ENCODE data around the gene S100A1. TPM values are rescaled to one million over a fixed set of nuclear protein-coding genes. Genes with fewer than 3 reads are reported as not detected.
A peak's percentile ranks its signal among the peaks of the same experiment; 100 is the strongest.

Gene S100A1
- total and polyA plus RNA-seq, 10 of the 15 experiments (the other 5 are each of a cell fraction or from before 2014, with no cell fraction given): 0.13 to 0.29 TPM; not detected in 8

DNA sequence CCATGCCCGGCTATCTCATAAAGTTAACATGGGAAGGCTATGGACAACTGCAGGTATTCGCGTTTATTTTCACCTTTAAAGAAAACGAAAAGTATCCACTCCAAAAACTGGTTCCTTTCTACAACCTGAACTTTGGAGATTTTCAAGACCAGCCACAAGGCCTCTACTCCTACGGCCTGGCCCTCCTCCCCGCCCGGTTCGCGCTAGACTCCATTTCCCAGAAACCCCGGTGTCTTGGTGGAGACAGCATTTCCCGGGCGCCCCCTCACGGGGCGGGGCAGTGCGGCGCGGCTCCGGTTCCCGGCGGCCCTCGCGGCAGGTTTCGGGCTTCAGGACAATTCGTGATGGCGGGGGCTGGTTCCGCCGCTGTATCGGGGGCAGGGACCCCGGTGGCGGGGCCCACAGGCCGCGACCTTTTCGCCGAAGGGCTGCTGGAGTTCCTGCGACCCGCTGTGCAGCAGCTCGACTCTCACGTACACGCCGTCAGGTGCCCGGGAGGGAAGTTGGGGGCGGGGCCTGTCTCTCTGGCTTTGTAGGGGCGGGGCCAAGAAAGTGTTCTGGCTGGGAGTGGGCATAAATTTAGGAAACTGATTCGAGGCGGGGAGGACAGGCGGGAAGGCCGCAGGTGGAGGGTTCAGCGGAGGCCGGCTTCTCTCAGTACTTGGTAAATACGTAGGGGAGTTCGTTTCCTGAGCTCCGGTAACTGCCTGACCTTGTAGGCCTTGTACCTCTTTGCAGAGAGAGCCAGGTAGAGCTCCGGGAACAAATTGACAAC is 30.4 kb downstream of the S100A1 start, which contains the start of gene SNAPIN (continued):
- TF ChIP-seq RB1 (IDR thresholded peaks at IDR 0.05; ENCODE audit: borderline replicate concordance): no peak; the same call in 1 of the 2 replicates
- TF ChIP-seq EP300 (IDR thresholded peaks at IDR 0.05; ENCODE audit: borderline replicate concordance in 1 of 2, control insufficient read depth in 1 of 2, low read depth in 2 of 2, low read length in 2 of 2): 0 out of 4 replicates have a peak, but pooled peaks of 1 of the 2 experiments have one; percentile 17
- TF ChIP-seq, protein P1, sequence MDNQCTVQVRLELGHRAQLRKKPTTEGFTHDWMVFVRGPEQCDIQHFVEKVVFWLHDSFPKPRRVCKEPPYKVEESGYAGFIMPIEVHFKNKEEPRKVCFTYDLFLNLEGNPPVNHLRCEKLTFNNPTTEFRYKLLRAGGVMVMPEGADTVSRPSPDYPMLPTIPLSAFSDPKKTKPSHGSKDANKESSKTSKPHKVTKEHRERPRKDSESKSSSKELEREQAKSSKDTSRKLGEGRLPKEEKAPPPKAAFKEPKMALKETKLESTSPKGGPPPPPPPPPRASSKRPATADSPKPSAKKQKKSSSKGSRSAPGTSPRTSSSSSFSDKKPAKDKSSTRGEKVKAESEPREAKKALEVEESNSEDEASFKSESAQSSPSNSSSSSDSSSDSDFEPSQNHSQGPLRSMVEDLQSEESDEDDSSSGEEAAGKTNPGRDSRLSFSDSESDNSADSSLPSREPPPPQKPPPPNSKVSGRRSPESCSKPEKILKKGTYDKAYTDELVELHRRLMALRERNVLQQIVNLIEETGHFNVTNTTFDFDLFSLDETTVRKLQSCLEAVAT (IDR thresholded peaks at IDR 0.05): 0 out of 2 replicates have a peak, but pooled peaks have one; percentile 65
- TF ChIP-seq MXI1 (IDR thresholded peaks at IDR 0.05; ENCODE audit: low read depth, low read length): peak; percentile 49; the same call in 1 of the 2 replicates
- TF ChIP-seq SPI1 (IDR thresholded peaks at IDR 0.05; ENCODE audit: borderline replicate concordance, insufficient read depth, low read depth, low read length): no peak
- peak; percentile 34 to 82; a peak in 3 of 4 replicates for TF ChIP-seq BHLHE40 (IDR thresholded peaks at IDR 0.05; ENCODE audit: borderline replicate concordance in 1 of 2, low read depth in 2 of 2, low read length in 1 of 2)
- no peak for TF ChIP-seq SMC3 (IDR thresholded peaks at IDR 0.05; ENCODE audit: borderline replicate concordance, low read length)
- TF ChIP-seq NR2C2 (IDR thresholded peaks at IDR 0.05; ENCODE audit: borderline replicate concordance, control insufficient read depth, insufficient read length, low read depth): no peak
- TF ChIP-seq NR2C1 (IDR thresholded peaks at IDR 0.05): peak; percentile 77
- no peak for TF ChIP-seq SUPT20H (IDR thresholded peaks at IDR 0.05; ENCODE audit: borderline replicate concordance, control insufficient read depth, low read depth, low read length)
- no peak for TF ChIP-seq JUND (IDR thresholded peaks at IDR 0.05; ENCODE audit: low read depth, low read length)
- TF ChIP-seq, protein P2, sequence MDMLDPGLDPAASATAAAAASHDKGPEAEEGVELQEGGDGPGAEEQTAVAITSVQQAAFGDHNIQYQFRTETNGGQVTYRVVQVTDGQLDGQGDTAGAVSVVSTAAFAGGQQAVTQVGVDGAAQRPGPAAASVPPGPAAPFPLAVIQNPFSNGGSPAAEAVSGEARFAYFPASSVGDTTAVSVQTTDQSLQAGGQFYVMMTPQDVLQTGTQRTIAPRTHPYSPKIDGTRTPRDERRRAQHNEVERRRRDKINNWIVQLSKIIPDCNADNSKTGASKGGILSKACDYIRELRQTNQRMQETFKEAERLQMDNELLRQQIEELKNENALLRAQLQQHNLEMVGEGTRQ (IDR thresholded peaks at IDR 0.05; ENCODE audit: borderline replicate concordance, low read depth, low read length): no peak
- TF ChIP-seq NRF1 (conservative IDR thresholded peaks at IDR 0.05; ENCODE audit: low read depth, low read length): no peak
- TF ChIP-seq ZNF207 (IDR thresholded peaks at IDR 0.05; ENCODE audit: borderline replicate concordance): no peak
- no peak for TF ChIP-seq ZSCAN29 (IDR thresholded peaks at IDR 0.05)
- peak; percentile 89 for TF ChIP-seq PML (IDR thresholded peaks at IDR 0.05; ENCODE audit: low read length)
- TF ChIP-seq PAX5 (IDR thresholded peaks at IDR 0.05; ENCODE audit: borderline replicate concordance, low read depth, low read length): no peak
- TF ChIP-seq, protein P3, sequence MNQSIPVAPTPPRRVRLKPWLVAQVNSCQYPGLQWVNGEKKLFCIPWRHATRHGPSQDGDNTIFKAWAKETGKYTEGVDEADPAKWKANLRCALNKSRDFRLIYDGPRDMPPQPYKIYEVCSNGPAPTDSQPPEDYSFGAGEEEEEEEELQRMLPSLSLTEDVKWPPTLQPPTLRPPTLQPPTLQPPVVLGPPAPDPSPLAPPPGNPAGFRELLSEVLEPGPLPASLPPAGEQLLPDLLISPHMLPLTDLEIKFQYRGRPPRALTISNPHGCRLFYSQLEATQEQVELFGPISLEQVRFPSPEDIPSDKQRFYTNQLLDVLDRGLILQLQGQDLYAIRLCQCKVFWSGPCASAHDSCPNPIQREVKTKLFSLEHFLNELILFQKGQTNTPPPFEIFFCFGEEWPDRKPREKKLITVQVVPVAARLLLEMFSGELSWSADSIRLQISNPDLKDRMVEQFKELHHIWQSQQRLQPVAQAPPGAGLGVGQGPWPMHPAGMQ (IDR thresholded peaks at IDR 0.05; ENCODE audit: borderline replicate concordance): no peak
- TF ChIP-seq POLR2A (IDR thresholded peaks at IDR 0.05; ENCODE audit: low read depth, low read length): peak; percentile 87
- TF ChIP-seq MEF2B (IDR thresholded peaks at IDR 0.05; ENCODE audit: partially characterized antibody, poor library complexity, severe bottlenecking): no peak
- TF ChIP-seq ATF7 (IDR thresholded peaks at IDR 0.05; ENCODE audit: low read depth): no peak
- TF ChIP-seq MYB (IDR thresholded peaks at IDR 0.05; ENCODE audit: borderline replicate concordance, low read depth, low read length): no peak
- TF ChIP-seq BACH1 (IDR thresholded peaks at IDR 0.05; ENCODE audit: borderline replicate concordance): 0 out of 2 replicates have a peak, but pooled peaks have one; percentile 53
- no peak for TF ChIP-seq ZBTB33 (IDR thresholded peaks at IDR 0.05)
